Activated T-helper 17 cell treated with anti-CD3 and anti-CD28 coated beads, Interleukin-2, amount 50 U/mL, for 72 hours (primary cell): ENCODE measurements around the gene HIVEP2. TPM values are rescaled to one million over a fixed set of nuclear protein-coding genes. Genes with fewer than 3 reads are reported as not detected.
A peak's percentile ranks its signal among the peaks of the same experiment; 100 is the strongest.

ENCODE experiments used
- ATAC-seq: fragments of 150-1000 bp; cut with Tn5 transposase; replicated peaks from 2 replicates; pipeline ENCODE4 v1.10.0; 2021; ENCODE audit warnings: mild to moderate bottlenecking, moderate library complexity
- H3K27ac Mint-ChIP-seq: one replicate; pipeline ENCODE4 v1.8.0; 2022; ENCODE audit warnings: mixed read lengths
- H3K27me3 Mint-ChIP-seq: one replicate; pipeline ENCODE4 v1.8.0; 2022; ENCODE audit warnings: mixed read lengths
- H3K36me3 Mint-ChIP-seq: one replicate; pipeline ENCODE4 v1.8.0; 2022; ENCODE audit warnings: low read depth, mild to moderate bottlenecking, mixed read lengths
- H3K4me1 Mint-ChIP-seq: one replicate; pipeline ENCODE4 v1.8.0; 2022; ENCODE audit warnings: mixed read lengths
- H3K4me3 Mint-ChIP-seq: one replicate; pipeline ENCODE4 v1.8.0; 2022; ENCODE audit warnings: mild to moderate bottlenecking, mixed read lengths
- H3K9me3 Mint-ChIP-seq: one replicate; pipeline ENCODE4 v1.8.0; 2022; ENCODE audit warnings: mixed read lengths
- total RNA-seq, 2 donors: library from RNA; stranded (reverse); gene quantifications; one replicate each; pipeline ENCODE4 v1.2.3, GENCODE V29; 2022

Gene HIVEP2
- total RNA-seq, 2 donors from 2014 or later, result 33.0 to 53.5 TPM

DNA sequence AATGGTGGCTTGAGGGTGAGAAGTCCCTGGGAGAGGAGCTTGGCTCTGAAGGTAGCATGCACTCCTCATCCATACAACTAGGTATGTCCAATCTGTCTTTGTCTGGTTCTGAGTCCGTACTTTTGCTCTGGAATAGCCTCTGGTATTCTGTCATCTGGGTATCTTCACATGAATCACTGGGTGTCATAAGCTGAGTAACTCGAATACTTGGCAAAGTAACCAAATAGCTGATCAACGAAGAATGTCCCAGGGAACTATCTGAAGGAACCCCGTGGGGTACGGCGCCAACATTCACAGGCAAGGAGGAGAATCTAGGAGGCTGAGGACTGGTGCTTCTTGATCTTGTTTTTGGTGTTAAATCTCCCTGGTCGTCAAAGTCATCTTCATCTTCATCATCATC lies 184.8 kb downstream of the HIVEP2 start:
- H3K9me3 Mint-ChIP-seq, result no peaks in the 10 kb centered on the region
- no peaks in the 10 kb centered on the region for H3K27me3 Mint-ChIP-seq
- peak overlapping the region; percentile 51 for H3K27ac Mint-ChIP-seq
- H3K4me1 Mint-ChIP-seq, result peaks cover 29% of the 10 kb centered on the region
- peaks cover 100% of the 10 kb centered on the region for H3K36me3 Mint-ChIP-seq
- ATAC-seq, result no peak
- H3K4me3 Mint-ChIP-seq, result no peak overlapping the region

DNA sequence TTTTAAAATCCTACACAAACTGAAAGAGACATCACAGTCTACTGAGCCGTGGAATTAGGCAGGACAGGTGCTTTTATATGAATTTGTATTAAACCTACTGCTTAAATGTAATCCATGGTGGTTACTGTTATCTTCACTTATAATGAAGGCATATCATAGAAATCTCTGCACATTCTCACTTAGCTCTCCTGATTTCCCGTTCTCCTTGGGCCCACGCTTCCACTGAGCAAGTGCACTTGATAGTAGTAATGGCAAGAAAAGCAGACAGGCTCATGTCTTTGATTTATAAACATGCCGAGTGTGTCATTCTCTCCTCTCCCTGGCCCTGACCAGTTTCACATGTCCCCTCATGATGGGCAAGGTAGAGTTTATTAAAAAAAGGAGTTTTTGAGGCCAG lies 186.3 kb downstream of the HIVEP2 start:
- no peak for ATAC-seq
- Mint-ChIP-seq H3K27me3 (no peaks in the 10 kb centered on the region), H3K36me3 (peaks cover 98% of the 10 kb centered on the region), H3K4me1 (peaks cover 29% of the 10 kb centered on the region), H3K9me3 (no peaks in the 10 kb centered on the region), H3K27ac (peak overlapping the region; percentile 3), H3K4me3 (no peak overlapping the region)

DNA sequence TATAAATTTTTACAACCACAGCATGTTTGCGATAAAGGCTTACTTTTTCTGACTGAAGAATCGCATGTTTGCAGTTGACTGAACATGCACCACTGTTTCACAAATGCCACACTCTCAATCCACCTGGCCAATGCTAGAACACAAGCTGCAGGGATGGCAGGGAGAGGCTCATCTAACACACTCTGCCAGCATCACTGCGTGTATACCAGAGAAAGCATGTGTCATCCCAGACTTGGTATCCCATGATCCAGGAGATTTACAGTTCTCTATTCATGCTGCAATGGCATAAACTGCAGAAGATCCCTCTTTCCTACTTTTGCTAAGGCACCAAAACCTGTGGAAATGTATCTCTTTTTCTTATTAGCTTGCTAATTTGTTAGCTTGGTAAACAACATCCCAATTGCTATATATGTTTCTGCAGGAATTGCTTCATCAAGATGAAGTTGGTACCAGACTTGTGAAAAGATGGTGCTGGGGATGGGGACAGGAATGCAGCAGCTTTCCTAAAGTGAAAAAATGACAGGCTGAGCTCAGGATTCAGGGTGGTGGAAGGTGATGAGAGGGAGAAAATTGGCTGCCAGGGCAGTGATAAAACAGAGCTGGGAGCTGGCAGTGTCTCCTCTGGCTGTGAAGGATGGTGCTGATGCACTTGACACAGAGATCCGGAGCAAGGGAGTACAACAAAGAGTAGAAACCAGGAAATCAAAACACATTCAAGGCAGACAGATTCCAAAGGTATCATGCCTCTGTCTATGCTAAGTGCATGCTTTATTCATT lies 186.9 kb downstream of the HIVEP2 start:
- H3K4me3 Mint-ChIP-seq, result no peak overlapping the region
- no peaks in the 10 kb centered on the region for H3K27me3 Mint-ChIP-seq
- ATAC-seq, result no peak
- H3K9me3 Mint-ChIP-seq, result no peaks in the 10 kb centered on the region
- H3K27ac Mint-ChIP-seq, result peak overlapping the region; percentile 3
- H3K36me3 Mint-ChIP-seq, result peaks cover 98% of the 10 kb centered on the region
- H3K4me1 Mint-ChIP-seq, result peaks cover 24% of the 10 kb centered on the region

DNA sequence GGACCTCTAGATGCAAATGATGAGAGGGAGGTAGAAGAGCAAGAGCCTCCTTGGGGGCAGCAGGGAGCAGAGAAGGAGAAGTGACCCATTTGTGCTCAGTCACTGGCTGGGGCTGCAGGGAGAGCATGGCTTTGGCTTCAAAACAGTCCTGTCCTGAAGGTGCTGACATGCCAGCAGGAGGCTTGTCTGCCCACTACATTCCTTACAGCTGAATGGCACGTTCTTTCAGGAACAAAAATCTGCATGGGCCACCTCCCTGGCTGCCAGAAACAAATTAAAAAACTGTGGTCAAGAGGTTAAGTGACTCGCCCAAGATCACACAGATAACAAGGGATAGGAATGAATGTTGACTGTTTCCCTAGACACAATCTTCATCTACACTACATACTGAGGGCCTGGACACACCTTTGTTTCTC lies 188.8 kb downstream of the HIVEP2 start:
- peaks cover 21% of the 10 kb centered on the region for H3K4me1 Mint-ChIP-seq
- ATAC-seq, result peak; percentile 80
- no peaks in the 10 kb centered on the region for H3K9me3 Mint-ChIP-seq
- no peak overlapping the region for H3K4me3 Mint-ChIP-seq
- H3K27ac Mint-ChIP-seq, result peak overlapping the region; percentile 3
- peaks cover 83% of the 10 kb centered on the region for H3K36me3 Mint-ChIP-seq
- no peaks in the 10 kb centered on the region for H3K27me3 Mint-ChIP-seq

DNA sequence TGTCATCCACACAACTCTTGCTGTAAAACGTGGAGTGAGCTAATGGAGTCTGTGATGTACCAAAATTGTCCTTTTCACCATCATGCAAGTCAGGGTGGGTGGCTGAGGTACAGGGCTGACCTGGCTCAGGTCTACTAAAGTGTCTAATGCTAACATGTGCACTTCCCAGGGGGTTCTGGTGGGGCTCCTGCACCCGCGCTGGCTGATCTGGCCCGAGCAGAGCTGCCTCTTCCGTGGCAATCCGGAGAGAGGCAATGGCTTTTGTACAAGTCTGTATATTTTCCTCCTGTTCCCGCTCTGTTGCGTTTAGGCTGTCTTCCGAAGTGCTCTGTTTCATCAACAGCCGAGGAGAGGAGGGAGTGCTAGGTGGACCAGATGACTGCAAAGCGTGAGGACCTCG lies 191.8 kb downstream of the HIVEP2 start:
- peaks cover 16% of the 10 kb centered on the region for H3K4me1 Mint-ChIP-seq
- H3K27me3 Mint-ChIP-seq, result no peaks in the 10 kb centered on the region
- H3K9me3 Mint-ChIP-seq, result no peaks in the 10 kb centered on the region
- H3K36me3 Mint-ChIP-seq, result peaks cover 52% of the 10 kb centered on the region
- no peak overlapping the region for H3K4me3 Mint-ChIP-seq
- H3K27ac Mint-ChIP-seq, result peak overlapping the region; percentile 47
- no peak for ATAC-seq

DNA sequence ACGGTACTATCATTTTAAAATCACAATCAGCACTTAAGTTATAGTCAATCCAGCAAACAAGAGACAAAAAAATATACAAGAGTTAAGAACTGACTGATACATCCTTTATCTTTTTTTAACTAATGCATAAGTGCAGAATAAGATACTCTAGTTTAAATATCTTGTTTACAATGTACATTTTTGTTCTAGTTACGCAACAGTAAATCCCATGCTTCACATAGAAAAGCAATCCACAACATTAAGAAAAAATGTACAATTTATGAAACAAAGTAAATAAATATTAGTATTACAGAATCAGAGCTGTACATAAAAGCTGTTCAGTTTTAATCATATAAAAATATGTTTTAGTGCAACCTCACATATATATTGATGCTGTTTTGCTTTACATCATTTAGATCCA lies 192.6 kb downstream of the HIVEP2 start:
- H3K9me3 Mint-ChIP-seq, result no peaks in the 10 kb centered on the region
- H3K4me3 Mint-ChIP-seq, result no peak overlapping the region
- ATAC-seq, result no peak
- no peak overlapping the region for H3K27ac Mint-ChIP-seq
- H3K36me3 Mint-ChIP-seq, result peaks cover 44% of the 10 kb centered on the region
- no peaks in the 10 kb centered on the region for H3K27me3 Mint-ChIP-seq
- H3K4me1 Mint-ChIP-seq, result peaks cover 11% of the 10 kb centered on the region

DNA sequence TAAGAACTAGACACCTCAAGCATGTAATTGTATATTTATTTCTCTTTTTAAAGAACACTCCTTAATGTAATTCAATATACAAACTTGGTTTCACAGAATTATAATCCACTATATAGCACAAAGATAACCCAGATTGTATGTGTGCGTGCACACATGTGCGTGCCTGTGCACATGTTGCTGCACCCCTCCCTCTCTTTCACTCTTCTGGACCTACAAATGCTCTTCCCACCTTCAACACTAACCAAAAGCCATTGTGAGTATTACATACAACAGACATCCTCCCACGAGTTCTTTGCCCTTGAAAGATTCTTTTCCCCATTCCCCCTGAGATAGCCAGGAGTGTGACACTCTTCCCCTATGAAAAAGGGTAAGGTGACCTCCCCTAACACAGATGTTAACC lies 193.5 kb downstream of the HIVEP2 start:
- Mint-ChIP-seq H3K4me1 (peaks cover 5% of the 10 kb centered on the region), H3K9me3 (no peaks in the 10 kb centered on the region), H3K4me3 (no peak overlapping the region), H3K27me3 (no peaks in the 10 kb centered on the region), H3K27ac (peak overlapping the region; percentile 38), H3K36me3 (peaks cover 35% of the 10 kb centered on the region)
- no peak for ATAC-seq

DNA sequence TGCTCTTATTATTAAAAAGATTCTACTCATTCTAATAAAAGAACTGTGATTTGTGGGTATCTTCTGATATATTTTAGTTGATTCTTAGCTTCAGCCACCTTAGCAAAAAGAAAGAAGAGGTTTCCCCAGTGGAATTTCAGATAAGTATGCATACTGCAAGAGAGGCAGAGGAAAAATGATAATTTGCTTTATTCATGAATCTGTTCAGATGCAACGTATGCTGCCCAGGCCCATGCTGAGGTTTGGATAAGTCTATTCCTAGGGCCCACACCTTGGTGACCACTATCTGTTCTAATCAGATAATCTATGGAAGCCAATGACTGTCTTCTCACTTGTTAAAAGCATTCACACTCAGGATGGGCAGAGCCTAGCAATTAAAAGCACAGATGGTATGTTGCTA lies 194.0 kb downstream of the HIVEP2 start:
- Mint-ChIP-seq H3K36me3 (peaks cover 30% of the 10 kb centered on the region), H3K27me3 (no peaks in the 10 kb centered on the region), H3K4me3 (no peak overlapping the region), H3K27ac (no peak overlapping the region), H3K4me1 (peaks cover 5% of the 10 kb centered on the region), H3K9me3 (no peaks in the 10 kb centered on the region)
- no peak for ATAC-seq

DNA sequence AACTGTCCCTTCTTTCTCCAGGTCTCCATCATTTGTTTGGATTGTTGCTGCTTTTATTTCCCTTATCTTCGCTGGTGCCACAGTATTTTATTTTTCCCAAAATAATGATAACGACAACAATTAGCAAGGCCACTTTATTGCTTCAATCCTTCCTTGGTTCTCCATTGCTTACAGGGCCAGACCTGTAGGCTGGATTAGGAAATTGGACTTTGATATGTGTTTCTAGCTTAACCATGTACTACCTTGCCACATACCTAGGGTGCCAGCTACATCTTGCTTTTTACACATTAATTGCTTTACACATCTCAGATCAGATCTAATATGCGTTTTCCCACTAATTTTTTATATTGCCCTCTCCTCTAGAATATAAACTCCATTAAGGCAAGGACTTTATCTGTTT lies 195.4 kb downstream of the HIVEP2 start:
- no peak overlapping the region for H3K27ac Mint-ChIP-seq
- H3K4me3 Mint-ChIP-seq, result no peak overlapping the region
- no peaks in the 10 kb centered on the region for H3K9me3 Mint-ChIP-seq
- H3K27me3 Mint-ChIP-seq, result no peaks in the 10 kb centered on the region
- peaks cover 5% of the 10 kb centered on the region for H3K4me1 Mint-ChIP-seq
- ATAC-seq, result no peak
- H3K36me3 Mint-ChIP-seq, result peaks cover 18% of the 10 kb centered on the region

DNA sequence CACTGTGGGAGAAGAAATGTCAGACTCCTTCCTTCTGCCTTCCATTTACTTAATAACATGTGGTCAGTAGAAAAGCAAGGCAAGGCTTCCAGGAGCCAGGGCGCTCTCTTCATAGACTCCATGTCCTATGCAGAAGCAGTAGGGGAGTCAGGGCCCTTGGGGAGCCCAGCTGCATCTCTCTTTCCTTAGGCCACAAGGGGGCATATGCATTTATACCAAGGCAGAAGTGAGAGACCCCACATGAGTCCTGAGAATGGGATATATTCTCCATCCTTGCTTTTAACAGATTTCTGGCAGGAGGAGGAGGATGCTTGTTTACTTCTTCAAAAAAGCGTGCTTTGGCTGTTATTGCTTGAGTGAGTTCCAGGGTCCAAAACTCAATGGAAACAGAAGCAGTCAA lies 198.5 kb downstream of the HIVEP2 start:
- Mint-ChIP-seq H3K36me3 (no peaks in the 10 kb centered on the region), H3K4me1 (peaks cover 2% of the 10 kb centered on the region), H3K27me3 (no peaks in the 10 kb centered on the region), H3K27ac (no peak overlapping the region), H3K4me3 (no peak overlapping the region), H3K9me3 (no peaks in the 10 kb centered on the region)
- no peak for ATAC-seq

DNA sequence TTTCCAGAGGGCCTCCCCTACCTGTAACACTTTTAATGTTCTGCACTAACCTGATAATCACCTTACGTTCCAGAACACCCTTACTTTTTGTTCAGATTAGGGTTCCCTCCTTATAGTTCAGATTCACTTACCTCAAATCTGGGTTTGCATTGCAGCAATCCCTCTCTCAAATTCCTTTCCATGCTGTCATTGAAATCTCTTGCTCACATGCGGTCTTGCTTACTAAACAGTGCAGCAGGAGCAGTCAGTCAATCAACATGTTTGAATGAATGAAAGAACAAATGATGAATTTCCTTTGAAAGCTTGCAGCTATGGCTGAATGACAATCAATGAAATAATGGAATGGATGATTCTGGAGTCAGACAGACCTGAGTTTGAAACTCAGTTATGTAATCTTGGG lies 200.1 kb downstream of the HIVEP2 start:
- Mint-ChIP-seq H3K4me1 (no peaks in the 10 kb centered on the region), H3K9me3 (no peaks in the 10 kb centered on the region), H3K4me3 (no peak overlapping the region), H3K27me3 (no peaks in the 10 kb centered on the region), H3K36me3 (no peaks in the 10 kb centered on the region), H3K27ac (no peak overlapping the region)
- ATAC-seq, result no peak

DNA sequence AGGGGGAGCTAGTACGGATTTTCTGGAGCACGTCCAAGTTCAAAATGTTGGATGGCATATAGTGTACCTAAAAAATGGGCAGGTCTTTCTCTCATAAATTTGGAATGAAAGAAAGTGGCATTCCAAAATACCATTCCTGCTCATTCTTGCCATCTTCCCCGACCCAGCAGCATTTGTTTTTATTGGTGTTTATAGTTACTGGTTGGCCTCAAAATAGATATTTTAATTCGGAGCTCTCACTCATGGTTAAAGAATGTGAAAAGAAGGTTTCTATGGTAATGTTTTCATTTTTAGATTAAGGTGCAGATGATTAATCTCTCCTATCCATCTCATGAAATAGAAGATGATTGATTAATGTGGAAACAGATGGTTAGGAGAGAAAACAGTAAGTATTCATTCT lies 204.5 kb downstream of the HIVEP2 start:
- Mint-ChIP-seq H3K4me3 (no peak overlapping the region), H3K9me3 (no peaks in the 10 kb centered on the region), H3K36me3 (no peaks in the 10 kb centered on the region), H3K27ac (no peak overlapping the region), H3K4me1 (no peaks in the 10 kb centered on the region), H3K27me3 (no peaks in the 10 kb centered on the region)
- ATAC-seq, result no peak

DNA sequence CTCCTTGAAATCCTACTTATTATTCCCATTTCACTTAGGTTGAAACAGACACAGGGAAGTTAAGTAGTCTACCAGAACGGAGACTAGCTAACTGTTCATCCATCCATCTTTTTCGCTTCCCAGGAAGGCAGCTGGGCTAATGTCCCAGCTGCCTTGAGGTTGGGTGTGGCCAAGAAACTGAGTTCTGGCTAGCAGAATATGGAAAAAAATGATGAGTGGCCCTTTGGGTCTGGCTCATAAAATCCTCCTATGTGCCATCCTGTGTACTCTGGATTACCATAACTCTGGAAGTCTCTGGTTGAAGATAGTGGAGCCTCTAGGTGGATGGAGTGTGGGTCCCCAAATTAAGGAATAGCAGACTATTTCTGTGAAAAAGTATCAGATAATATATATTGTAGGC lies 206.2 kb downstream of the HIVEP2 start:
- Mint-ChIP-seq H3K27me3 (no peaks in the 10 kb centered on the region), H3K27ac (no peak overlapping the region), H3K9me3 (no peaks in the 10 kb centered on the region), H3K36me3 (no peaks in the 10 kb centered on the region), H3K4me1 (no peaks in the 10 kb centered on the region), H3K4me3 (no peak overlapping the region)
- no peak for ATAC-seq

DNA sequence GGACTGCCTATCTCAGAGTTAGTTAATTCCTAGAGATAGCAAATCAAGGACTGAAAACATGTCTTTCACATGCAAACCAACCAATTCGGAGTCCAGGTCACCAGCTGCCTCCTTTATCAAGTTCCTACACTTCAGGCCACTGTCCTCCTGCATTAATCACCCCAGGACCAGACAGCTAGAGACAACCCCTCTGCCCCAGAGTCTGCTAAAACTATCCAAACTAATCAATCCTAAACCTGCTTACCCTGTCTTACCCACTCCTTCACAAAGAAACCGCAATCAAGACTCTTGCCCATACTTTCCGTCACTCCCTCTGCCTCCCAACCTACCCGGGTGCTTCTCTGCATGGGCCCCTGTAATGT lies 207.0 kb downstream of the HIVEP2 start:
- no peaks in the 10 kb centered on the region for H3K27me3 Mint-ChIP-seq
- H3K27ac Mint-ChIP-seq, result peak overlapping the region; percentile 7
- H3K4me3 Mint-ChIP-seq, result no peak overlapping the region
- ATAC-seq, result no peak
- H3K36me3 Mint-ChIP-seq, result no peaks in the 10 kb centered on the region
- H3K9me3 Mint-ChIP-seq, result no peaks in the 10 kb centered on the region
- no peaks in the 10 kb centered on the region for H3K4me1 Mint-ChIP-seq

DNA sequence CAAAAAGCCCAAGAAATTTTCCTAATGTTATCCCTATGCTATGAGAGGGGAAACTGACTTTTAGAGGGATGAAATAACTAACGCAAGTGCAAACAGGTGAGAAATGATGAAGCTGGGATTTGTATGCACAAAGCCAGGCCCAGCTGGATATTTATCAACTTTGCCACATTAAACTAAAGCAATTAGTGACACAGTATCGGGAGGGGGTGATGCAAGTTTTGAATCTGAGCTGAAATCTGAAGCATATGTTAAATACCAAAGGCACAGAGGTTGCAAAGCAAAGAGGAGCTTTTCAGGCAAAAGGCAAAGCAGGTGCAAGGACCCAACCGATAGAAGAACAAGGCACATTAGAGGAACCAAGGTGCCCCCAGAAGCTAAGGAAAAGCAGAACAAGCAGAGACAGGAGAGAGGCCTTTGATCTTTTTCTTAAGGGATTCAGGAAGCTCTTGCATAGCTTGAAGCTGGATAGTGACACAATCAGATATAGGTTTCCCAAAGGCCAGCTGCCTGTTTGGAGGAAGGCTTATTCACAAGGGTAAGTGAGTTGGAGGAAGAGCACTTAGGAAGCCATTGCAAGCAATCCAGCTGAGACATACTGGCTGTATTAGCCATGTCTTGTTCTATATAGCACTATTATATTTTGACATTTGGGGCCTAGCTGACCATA lies 207.5 kb downstream of the HIVEP2 start:
- no peak for ATAC-seq
- Mint-ChIP-seq H3K36me3 (no peaks in the 10 kb centered on the region), H3K9me3 (no peaks in the 10 kb centered on the region), H3K27ac (no peak overlapping the region), H3K4me3 (no peak overlapping the region), H3K27me3 (no peaks in the 10 kb centered on the region), H3K4me1 (no peaks in the 10 kb centered on the region)
